GM13977 (cell line): ENCODE results near the gene ECI2.

Source experiments
- DNase-seq: peaks from one replicate; pipeline ENCODE4 v3.0.0; 2012; ENCODE audit warnings: low spot score
- CTCF ChIP-seq: IDR thresholded peaks from 2 replicates; pipeline ENCODE4 v1.5.1; 2012; ENCODE audit warnings: mild to moderate bottlenecking, control low read depth; ENCODE audit not compliant: insufficient read depth; ENCODE audit errors: extremely low read depth, missing control alignments
- in situ Hi-C: fragments of 300-500 bp; cut with MboI; formaldehyde crosslinking; loops from one replicate; pipeline ENCODE4 v1.12.0; 2022; ENCODE audit warnings: low sequenced_read_pairs, low pct_unique_long_range_greater_than_20kb, mixed read lengths, inconsistent platforms; ENCODE audit not compliant: unreplicated experiment

Gene ECI2

GRCh38 chr6:4066029-4066755, 69.2 kb downstream of the ECI2 start:
- no peak for TF ChIP-seq CTCF
- DNase-seq, result no peak
- in situ Hi-C loops, result no loop called here
